Forelimb muscle (tissue), 1 donor: ENCODE measurements around the gene GYG2. TPM values are rescaled to one million over a fixed set of nuclear protein-coding genes. Genes with fewer than 3 reads are reported as not detected.

Experiments
- DNase-seq: peaks from one replicate; pipeline ENCODE4 v3.0.0-alpha.2; 2013; ENCODE audit warnings: low read depth
- polyA plus RNA-seq: library from polyadenylated mRNA; unstranded; fragments of 120-200 nt; gene quantifications from one replicate; pipeline ENCODE4 v1.2.1, GENCODE V29; 2013; ENCODE audit not compliant: insufficient read length

GYG2 gene
- polyA plus RNA-seq, 1 donor = 2.9 TPM

GRCh38 chrX:2817036-2817435 lies 11.7 kb upstream of the GYG2 start:
- no peak for DNase-seq

- DNase-seq = no peak
These were observed 9.2 kb upstream of the GYG2 start for GRCh38 chrX:2819345-2820135.

DNA sequence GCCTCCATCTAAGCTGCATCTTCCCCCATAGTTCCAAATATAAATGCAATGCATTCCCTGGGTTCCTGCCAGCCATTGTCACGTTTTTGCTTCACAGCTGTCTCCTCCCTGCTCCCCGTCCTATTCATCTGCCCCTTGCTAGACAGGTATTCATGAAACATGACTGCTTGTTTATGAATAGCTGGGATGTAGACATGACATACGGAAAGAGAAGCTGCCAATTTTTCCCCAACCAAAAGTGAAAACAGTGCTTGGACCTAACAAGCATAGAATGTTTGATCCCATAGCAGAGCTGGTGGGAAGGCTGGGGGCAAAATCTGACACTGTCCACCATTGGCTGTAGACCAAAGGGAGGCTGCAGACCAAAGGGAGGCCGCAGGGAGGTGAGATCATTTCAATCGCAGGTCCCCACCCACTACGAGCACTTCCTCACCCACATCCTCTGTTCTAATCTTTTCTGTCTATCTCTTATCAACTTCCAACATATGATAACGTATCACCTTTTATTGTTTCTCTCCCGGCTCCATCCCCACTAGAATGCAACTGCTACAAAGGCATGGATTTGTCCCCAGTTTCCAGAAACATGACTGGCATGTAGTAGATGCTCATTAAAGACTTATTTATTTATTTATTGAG lies 8.5 kb upstream of the GYG2 start:
- DNase-seq = no peak

DNA sequence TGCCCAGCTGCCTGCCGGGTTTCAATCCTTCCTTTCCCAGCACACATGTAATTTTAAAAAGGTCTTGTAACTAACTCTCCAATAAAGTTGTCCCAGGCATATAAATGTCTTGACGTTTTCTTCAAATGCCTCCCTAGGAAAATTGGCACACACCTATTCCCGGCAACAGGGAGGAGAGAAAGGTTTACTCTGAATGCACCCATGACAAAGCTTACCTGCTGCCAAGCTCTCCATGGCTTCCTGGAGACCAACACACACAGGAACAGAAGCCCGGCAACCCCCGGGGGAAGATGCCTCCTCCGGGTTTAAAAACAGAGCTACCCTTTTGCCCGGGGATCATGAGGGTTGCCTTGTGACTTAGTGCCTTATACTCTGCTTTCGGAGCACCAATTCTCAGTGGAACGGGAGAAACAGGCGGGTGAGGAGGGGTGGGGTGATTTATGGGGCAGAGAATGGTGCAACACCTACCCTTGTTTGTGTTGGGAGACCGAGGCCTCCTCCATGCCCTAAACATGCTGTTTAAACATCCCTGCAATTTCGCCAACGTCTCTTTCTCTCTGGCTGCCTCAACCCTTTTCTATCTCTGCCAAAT lies 4.8 kb upstream of the GYG2 start:
- no peak for DNase-seq

DNA sequence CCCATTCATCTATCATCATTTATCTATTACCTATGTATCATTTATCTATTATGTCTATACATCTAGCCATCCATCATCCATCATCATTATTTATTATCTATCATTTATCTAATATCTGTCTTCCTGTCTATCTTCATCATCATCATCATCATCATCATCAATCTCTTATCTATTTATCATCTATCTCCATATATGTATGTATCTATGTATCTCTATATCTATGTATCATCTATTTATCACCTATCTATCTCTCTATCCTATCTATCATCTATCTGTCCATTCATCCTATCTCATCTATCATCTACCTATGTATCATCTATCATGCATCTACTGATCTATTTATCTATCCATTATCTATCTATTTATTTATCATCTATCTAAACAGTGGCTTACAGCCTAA lies 3.8 kb upstream of the GYG2 start:
- no peak for DNase-seq

GRCh38 chrX:2828959-2829411 lies 255 bp downstream of the GYG2 start:
- no peak for DNase-seq

DNA sequence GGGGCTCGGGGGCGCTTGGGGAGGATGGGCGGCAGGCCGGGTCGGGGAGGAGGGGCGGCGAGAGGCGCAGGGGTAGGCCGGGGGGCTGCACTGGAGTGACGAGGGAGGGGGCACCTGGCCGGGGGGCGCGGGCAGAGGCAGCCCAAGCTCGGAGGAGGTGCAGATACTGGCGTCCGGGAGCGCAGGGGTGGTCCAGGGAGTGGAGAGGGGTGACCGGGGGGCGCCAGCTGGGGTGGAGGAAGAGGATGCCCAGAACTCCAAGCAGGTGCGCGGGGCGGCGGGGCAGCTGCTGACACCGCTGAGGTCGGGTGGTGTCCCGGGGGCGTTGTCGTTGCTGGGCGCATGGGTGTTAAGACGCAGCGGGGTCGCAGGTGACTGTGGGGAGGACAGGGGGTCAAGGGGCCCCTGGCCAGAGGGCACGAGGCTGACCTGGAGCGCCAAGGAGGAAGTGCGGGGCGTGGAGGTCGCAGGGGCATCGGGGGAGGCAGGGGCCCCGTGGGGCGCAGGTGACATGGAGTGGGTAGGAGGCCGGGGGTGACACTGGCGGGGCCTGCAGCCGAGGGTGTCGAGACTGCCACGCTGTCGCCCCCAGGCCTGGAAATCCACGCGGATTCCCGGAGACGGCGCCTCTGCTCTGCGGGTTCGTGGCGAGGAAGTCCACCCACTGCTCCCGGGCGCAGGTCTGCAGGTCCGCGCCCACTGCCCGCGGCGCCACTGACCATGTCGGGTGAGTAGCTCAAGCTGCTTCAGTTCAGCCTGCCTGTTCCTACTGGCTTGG lies 928 bp downstream of the GYG2 start:
- no peak for DNase-seq

GRCh38 chrX:2831471-2832228 lies 2.9 kb downstream of the GYG2 start:
- DNase-seq = no peak

DNA sequence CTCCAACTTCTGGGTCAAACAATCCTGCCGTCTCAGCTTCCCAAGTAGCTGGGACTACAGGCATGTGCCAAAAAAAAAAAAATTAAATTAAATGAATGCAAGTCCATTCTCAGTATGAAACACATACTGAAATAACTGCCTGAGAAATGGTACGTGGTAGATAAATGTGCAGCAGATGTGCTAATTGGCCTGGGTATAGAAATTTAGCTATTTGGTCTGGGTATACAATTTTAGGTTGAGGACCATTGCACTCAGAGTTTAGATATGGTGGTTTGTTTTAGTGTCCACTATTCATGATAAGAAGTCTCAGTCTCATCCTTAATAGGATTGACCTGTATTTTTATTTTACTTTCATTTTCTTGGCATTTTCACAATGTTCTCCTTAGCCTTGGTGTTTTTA lies 9.2 kb downstream of the GYG2 start:
- DNase-seq = no peak

- DNase-seq = no peak
These were observed 12.2 kb downstream of the GYG2 start for GRCh38 chrX:2840961-2841360.

DNA sequence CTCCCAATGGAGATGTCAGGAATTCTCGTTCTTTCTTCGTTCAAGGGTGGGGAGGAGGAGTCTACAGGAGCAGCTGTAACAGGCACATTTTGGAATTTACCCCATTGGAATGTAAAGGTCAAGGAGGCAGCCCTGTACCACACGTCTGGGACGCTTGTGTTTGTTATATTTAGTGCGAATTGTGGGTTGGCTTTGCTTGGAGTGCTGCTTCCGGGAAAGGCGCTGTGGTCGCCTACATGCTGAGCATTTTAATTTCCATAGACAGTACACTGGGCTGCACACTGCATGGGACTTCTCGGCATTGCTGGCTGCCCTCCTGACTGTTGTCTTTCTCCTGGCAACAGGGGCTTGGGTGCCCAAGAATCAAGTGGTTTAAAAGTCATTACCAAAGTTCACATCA lies 12.8 kb downstream of the GYG2 start:
- no peak for DNase-seq

GRCh38 chrX:2846992-2847391 lies 18.3 kb downstream of the GYG2 start:
- no peak for DNase-seq

- DNase-seq = no peak
These were observed 20.2 kb downstream of the GYG2 start for GRCh38 chrX:2848871-2849301.

- no peak for DNase-seq
These were observed 26.2 kb downstream of the GYG2 start for GRCh38 chrX:2854918-2855317.

DNA sequence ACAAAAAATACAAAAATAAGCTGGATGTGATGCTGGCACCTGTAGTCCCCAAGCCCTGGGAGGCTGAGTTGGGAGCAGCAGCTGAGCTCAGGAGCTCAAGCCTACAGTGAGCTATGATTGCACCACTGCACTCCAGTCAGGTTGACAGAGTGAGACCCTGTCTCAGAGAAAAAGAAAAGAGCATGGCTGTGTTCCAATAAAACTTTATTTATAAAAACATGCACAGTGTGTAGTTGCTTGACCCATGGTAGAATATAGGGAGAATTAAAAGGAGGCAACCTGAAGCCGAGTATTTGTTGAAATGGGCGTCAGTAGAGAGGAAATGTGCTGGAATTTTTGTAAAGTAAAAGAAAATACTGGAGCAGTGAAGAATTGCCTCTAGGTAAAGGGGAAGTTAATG lies 27.0 kb downstream of the GYG2 start:
- no peak for DNase-seq

- DNase-seq = no peak
These were observed 28.8 kb downstream of the GYG2 start for GRCh38 chrX:2857566-2857965.

GRCh38 chrX:2859197-2859797 lies 30.6 kb downstream of the GYG2 start:
- no peak for DNase-seq

DNA sequence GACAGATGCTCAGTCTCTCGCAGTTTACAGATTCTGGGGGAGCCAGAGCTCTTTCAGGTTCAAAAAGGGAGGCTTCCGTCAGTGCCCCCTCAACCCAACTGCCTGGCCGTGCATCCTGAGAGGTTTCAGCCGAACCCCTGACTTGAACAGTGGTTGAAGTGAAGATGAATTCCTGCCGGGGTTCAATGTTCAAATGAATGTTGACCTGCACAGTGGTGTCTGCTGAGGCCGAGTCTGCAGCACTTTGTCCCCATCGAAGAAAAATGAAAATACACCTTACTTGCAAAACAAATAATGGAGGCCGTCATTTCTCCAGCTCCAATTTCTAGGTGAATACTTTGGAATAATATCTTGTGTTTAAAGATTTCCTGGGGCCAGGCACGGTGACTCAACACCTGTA lies 33.7 kb downstream of the GYG2 start:
- DNase-seq = no peak

- no peak for DNase-seq
These were observed 34.9 kb downstream of the GYG2 start for GRCh38 chrX:2863646-2864045.

DNA sequence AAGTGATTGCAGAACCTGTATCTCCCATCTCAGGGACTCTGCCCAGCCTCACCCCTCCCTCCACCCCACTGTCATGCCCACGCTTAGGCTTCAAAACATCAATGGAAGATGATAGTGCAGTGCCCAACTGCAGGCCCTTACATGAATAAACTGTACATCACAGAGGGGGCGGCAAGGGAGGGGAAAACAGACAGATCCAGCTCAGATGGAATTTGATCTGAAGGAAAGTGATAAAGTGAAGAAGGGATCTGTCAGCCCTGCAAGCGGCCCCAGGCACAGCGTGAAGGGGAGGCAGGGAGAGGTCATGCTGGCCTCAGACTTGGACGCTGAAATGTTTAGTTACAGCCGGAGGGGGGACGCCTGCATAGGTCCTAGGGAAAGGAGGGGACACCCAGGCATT lies 38.5 kb downstream of the GYG2 start:
- no peak for DNase-seq

DNA sequence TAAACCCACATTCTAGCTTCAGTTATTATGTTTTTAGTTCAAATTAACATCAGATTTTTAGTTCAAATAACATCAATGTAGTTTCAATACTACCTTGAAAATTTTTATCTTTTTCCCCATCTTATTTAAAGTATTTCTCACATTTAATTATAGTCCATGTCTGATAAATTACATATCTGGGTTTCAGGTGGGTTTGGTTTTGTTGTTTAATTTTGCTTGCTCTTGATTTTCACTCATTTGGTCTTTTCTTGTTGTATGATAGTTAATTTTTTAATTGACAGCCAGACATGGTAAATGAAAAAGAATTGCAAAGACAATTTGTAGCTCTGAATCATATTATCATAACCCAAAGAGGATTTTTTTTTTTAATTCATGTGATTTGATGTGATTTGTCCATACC lies 41.9 kb downstream of the GYG2 start:
- DNase-seq = no peak
